GM12891 (cell line): ENCODE data around the gene MPP1.
"Not testable (repeated sequence)": the region's sequence is repeated elsewhere in the genome, so short reads cannot be mapped to it uniquely, and the experiment has no call there.

Source experiments
- DNase-seq: peaks from one replicate; pipeline ENCODE4 v3.0.0; 2011; ENCODE audit warnings: low spot score; ENCODE audit not compliant: insufficient read length
- FAIRE-seq: peaks from 2 replicates; lab custom pipeline; 2011; peaks lifted over from hg19 to GRCh38; lab: Jason Lieb, UNC
- PAX5 ChIP-seq: IDR thresholded peaks from 2 replicates; pipeline ENCODE4 v1.6.1; 2011; ENCODE audit warnings: low read length, moderate library complexity, mild to moderate bottlenecking; ENCODE audit not compliant: insufficient read depth, severe bottlenecking
- POLR2A ChIP-seq: IDR thresholded peaks from 2 replicates; pipeline ENCODE4 v1.6.1; 2011; ENCODE audit warnings: low read depth, low read length, control low read depth
- POLR2AphosphoS5 ChIP-seq: IDR thresholded peaks from 2 replicates; pipeline ENCODE4 v1.6.1; 2011; ENCODE audit warnings: low read depth, low read length, control low read depth
- POU2F2 ChIP-seq: IDR thresholded peaks from 2 replicates; pipeline ENCODE4 v1.6.1; 2011; ENCODE audit warnings: low read depth, mild to moderate bottlenecking, control low read depth, low read length, moderate library complexity
- SPI1 ChIP-seq: IDR thresholded peaks from 2 replicates; pipeline ENCODE4 v1.6.1; 2011; ENCODE audit warnings: low read depth, low read length, control low read depth
- TAF1 ChIP-seq: IDR thresholded peaks from 2 replicates; pipeline ENCODE4 v1.6.1; 2011; ENCODE audit warnings: low read depth, low read length, control low read depth

MPP1 gene

DNA sequence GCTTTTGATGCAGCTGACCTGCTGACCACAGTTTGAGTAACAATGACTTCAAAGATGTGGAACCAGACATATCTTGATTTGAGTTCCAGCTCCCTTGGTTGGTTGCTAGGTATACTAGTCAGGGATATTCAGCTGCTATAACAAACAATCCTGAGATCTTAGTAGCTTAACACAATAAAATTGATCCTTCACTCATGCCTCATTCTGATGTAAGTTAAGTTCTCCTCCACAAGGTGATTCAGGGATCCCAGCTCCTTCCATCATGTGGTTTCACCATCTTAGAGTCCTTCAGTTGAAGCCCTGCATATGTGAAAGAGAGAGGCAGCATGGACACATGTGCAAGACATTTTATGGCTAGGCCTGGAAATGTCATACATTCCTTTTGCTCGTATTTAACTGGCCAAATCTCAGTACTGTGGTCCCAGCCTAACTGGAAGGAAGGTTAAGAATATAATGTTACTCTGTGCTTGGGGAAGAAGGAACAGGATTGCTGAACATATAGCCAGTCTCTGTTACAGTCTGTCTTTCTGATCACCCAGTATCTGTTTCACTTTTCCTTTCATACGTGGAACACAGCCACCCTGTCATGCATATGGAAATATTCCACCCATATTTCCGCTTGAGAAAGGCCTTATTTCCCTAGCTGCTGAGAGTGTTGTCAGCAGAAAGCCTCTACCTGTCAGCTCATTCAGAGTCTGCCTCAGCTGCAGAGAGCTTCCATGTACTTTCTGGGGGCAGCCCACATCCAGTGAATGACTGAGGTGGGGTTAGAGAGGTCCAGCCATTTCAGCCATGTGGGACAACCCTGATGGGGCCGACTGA, 22.1 kb upstream of the MPP1 start:
- DNase-seq = no peak
- FAIRE-seq = peak; percentile 99
- TF ChIP-seq POLR2AphosphoS5 (no peak), POU2F2 (peak; percentile 89)

DNA sequence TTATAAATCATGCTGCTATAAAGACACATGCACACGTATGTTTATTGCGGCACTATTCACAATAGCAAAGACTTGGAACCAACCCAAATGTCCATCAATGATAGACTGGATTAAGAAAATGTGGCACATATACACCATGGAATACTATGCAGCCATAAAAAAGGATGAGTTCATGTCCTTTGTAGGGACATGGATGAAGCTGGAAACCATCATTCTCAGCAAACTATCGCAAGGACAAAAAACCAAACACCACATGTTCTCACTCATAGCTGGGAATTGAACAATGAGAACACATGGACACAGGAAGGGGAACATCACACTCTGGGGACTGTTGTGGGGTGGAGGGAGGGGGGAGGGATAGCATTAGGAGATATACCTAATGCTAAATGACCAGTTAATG, 20.3 kb upstream of the MPP1 start:
- DNase-seq, FAIRE-seq: not testable (repeated sequence)

DNA sequence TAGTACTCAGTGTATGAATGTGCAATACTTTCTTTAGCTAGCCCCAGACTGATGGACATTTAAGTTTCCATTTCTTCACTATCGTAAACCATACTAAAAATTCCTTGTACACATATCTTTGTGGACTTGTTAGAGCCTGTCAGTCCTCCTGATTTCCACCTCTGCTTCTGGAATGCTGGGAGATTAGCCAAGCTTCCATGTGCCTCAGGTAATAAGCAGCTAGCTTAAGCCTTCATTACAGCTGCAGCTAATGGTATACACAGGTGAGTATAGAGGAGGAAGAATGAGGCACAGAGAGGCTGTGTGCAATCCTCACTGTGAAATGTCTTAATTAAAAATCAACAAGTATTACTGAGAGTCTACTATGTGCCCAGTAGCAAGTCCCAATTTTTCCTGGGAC, 19.4 kb upstream of the MPP1 start:
- FAIRE-seq = no peak
- TF ChIP-seq TAF1 (no peak), SPI1 (no peak), POLR2A (no peak), POLR2AphosphoS5 (no peak), PAX5 (no peak), POU2F2 (no peak)

DNA sequence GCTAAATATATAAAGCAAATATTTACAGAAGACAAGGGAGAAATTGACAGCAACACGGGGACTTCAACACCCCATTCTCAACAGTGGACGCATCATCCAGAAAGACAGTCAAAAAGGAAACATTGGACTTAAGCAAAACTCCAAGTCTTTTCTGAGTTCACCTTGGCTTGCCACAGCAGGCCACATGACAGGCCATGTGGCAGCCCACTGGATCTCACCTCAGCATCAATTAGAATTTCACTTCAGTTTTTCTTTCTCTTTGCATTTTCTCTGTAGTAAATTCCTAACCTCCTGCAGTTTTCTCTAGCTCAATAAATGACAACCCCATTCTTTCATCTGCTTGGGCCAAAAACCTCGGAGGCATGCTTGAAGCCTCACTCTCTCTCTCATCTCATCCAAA, 16.7 kb upstream of the MPP1 start:
- TF ChIP-seq POLR2AphosphoS5 (no peak), PAX5 (no peak), TAF1 (no peak), POLR2A (no peak)
- DNase-seq = no peak
- peak; percentile 66 for FAIRE-seq

More for the DNA sequence above, 19.4 kb upstream of the MPP1 start:
- DNase-seq = no peak

DNA sequence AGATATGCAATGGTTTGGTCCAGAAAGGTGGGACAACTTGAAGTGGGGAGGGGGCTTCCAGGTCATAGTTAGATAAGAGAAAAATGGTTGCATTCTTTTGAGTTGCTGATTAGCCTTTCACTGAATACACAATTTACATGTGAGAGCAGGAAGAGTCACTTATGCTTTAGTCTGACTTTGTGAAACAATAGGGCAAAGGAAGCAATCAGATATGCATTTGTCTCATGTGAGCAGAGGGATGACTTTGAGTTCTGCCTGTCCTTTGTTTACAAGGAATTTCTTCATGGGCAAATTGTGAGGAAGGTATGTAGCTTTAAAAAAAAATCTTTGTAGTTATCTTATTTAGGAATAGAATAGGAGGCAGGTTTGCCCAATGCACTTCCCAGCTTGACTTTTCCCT, 16.2 kb upstream of the MPP1 start:
- no peak for FAIRE-seq
- TF ChIP-seq POLR2AphosphoS5 (no peak), PAX5 (no peak), TAF1 (no peak), POU2F2 (no peak), SPI1 (no peak), POLR2A (no peak)
- no peak for DNase-seq

DNA sequence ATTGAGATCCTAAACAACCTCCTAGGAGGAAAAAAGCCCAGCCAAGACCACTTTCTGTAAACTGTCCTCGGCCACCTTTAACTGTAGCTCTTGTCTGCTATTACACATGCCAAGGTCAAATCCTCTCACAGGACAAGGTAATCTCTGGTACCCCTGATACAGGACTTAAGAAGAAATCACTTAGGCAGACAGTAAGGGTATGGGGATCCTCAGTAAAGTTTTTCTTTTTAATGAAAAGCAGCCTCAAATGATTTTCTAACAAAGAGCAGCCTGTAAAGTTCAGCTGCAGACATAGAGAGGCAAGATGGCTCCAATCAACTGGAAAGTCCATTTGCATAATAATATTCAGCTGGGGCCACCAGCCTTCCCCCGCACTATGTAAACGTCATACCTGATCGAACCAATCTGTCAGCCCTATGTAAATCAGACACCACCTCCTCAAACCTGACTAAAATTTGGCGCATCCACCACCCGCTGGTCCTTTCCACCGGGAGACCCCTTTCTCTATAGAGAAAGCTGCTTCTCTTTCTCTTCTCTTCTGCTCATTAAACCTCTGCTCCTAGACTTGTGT, 14.6 kb upstream of the MPP1 start:
- TF ChIP-seq POU2F2 (peak; percentile 90), POLR2AphosphoS5 (no peak), PAX5 (no peak)
- DNase-seq (no peak), FAIRE-seq (peak; percentile 81)

DNA sequence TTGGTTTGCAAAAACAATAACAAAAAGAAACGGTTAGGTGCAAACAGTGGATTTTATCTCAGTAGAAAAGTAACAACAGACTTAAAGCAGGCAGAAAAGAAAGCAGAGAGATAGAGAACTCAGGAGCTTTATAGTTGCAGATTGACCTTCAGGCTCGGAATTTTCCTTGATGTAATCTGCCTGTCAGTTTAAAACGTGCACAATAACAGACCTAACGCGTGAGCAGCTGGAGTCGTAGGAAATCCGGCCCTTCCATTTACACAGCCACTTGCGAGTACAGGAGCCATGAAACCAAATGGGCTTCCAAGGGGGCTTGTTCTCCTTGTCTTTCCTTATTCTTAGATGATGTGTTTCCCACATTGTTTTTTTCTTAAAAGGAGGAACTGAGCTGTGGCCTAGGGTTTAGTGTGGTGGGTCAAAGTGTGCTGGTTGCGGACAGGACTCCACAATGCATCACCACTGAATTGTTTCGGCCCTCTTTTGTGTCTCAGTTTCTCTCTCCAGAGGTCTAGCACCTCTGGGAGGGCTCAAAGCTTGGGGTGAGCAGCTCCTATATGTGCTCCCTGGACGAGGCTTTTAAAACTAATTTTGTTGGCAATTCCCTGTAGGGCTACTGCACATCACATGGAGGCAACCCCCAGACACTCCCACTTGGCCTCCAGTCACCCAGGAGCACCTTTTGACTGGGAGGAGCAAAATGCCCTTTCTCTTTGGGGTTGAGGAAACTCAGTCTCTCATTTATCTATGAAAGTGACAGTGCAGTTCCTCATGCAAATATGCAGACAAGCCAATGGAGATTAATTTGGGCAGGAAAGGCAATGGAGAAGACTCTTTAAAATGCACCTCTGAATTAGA, 13.9 kb upstream of the MPP1 start:
- DNase-seq (no peak), FAIRE-seq (peak; percentile 86)
- TF ChIP-seq POLR2A = no peak
- no peak for TF ChIP-seq PAX5
- peak; percentile 39 for TF ChIP-seq SPI1

DNA sequence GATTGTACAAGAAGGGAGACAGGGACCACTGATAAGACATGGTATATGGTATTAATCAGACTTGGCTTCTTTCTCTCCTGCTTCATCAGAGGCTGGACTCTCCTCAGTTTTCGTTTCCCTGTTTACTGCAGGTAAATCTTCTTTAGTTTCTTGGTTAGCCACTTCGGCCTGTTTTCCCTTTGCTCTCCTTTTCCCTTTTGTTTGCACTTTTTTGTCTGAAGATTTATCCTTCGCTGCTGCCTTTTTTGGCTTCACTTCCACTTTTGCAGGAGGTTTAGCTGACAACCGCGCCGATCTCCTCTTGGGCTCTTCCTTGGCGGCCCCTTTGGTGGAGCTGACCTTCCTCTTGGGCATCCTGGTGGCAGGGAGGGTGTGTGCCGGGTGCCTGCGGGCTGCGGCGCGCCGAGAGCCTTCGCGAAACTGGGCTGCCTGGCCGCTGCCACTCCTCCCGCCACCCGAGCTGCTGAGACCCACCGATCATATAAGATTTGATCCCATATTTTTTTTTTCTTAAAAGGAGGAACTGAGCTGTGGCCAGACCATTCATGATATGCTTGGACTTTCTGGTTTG, 11.8 kb upstream of the MPP1 start:
- not testable (repeated sequence) for FAIRE-seq

DNA sequence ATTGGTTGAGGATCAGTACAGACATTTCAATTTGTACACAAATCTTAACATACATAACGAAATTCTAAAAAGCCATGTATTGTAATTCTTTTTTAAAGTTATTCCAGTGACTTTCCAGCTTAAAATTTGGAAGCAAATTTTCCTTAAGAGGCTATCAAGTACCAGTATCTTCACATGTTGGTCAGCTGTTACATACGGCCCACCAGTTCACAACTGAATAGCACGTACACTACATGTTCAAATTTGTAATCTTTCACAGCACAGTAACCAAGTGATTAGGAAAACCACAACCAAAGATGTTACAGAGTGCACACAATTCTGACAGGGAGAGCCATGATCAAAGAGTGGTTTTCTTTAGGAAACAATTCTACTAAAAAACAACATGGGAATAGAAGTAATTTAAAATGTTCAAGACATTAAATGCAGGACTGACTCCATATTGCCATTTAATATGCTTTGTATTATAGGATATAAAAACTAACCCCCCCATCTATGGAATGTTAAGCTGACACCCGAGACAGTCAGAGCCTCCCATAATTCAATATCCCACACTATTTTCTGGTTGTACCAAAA, 11.1 kb upstream of the MPP1 start:
- not testable (repeated sequence) for FAIRE-seq, DNase-seq

More for the DNA sequence above, 11.8 kb upstream of the MPP1 start:
- not testable (repeated sequence) for DNase-seq

DNA sequence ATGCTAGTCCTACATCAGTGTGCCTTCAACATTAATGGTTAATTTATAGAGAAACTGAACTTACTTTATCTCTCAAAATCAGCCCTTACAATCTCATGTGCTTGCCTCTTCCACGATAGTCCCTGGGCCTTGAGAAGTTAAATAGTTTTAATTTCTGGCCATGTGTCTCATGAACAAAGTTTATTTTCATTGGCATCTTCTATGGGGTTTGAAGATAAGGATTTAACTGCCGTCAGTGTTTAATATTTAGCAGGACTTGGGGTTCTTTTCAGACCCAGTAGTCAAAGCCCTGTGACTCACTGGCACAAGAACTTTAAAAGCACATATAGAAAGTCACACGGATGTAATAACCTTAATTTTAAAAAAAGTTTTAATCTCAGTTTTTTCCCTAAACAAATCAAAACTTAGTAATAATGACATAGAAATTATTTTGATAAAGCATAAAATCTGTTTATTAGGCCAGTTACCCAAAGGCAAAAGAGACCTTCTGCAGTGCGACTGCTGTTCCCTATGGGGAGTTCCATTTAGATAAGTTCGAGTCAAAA, 10.1 kb upstream of the MPP1 start:
- FAIRE-seq (no peak), DNase-seq (no peak)
- no peak for TF ChIP-seq TAF1
- no peak for TF ChIP-seq POLR2AphosphoS5
- no peak for TF ChIP-seq POLR2A
- no peak for TF ChIP-seq POU2F2
- TF ChIP-seq PAX5 = no peak
- no peak for TF ChIP-seq SPI1
